Hematopoietic multipotent progenitor cell treated with erythropoietin and hydrocortisone succinate and interleukin-3 and kit ligand, for 15 days (in vitro differentiated cells): ENCODE data around the gene WDR4.
"Not testable (repeated sequence)": the region's sequence is repeated elsewhere in the genome, so short reads cannot be mapped to it uniquely, and the experiment has no call there.

Source experiments
- DNase-seq: peaks from one replicate; pipeline ENCODE4 v3.0.0-alpha.2; 2015; ENCODE audit warnings: low spot score

Gene WDR4

GRCh38 chr21:42839271-42840231, 39.8 kb downstream of the WDR4 start:
- DNase-seq, result no peak

- DNase-seq, result not testable (repeated sequence)
These were observed 41.1 kb downstream of the WDR4 start for GRCh38 chr21:42838212-42838690.

DNA sequence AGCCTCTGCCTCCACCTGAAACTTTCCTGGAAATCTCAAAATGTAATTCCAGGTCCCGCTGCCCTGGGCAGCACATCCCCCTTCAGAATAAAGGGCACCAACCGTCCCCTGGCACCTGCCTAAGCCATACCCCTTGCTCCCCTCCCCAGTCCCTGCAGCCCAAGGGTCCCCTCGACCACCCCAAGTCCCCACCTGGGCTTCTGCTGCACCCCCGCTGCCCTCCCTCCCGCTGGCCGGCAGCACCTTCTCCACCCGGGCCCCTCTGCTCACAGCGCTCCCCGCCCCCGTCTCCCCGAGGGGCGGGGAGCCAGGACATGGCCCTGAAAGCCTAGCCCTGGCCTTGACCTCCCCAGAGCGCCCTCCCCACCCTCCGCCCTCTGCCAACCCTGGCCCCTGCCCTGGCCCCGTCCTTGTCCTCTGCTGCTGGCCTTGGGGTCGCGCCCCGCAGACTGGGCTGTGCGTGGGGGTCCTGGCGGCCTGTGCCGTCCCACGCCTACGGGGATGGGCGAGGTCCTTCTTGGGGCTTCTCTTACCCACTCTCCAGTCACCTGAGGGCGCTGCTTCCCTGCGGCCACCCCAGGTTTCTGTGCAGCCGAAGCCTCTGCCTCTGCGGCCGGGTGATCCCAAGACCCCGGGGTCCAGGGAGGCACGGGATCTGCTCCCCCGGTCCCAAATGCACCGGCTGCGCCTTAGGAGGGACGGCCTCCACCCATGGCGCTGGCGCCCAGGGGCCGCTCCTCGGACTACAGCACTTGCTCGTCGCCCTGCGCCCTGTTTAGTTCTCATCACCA, 41.7 kb downstream of the WDR4 start:
- no peak for DNase-seq

GRCh38 chr21:42836767-42837301, 42.5 kb downstream of the WDR4 start:
- DNase-seq, result no peak

DNA sequence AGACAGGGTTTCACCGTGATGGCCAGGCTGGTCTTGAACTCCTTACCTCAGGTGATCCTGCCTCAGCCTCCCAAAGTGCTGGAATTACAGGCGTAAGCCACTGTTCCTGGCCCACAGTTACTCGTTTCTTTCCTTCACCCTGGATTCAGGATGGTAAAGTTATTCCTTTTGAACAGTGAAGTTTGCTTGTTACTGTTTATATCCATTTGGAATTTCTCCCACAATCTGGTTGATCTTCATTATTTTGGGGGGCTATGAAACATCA, 43.0 kb downstream of the WDR4 start:
- no peak for DNase-seq

DNA sequence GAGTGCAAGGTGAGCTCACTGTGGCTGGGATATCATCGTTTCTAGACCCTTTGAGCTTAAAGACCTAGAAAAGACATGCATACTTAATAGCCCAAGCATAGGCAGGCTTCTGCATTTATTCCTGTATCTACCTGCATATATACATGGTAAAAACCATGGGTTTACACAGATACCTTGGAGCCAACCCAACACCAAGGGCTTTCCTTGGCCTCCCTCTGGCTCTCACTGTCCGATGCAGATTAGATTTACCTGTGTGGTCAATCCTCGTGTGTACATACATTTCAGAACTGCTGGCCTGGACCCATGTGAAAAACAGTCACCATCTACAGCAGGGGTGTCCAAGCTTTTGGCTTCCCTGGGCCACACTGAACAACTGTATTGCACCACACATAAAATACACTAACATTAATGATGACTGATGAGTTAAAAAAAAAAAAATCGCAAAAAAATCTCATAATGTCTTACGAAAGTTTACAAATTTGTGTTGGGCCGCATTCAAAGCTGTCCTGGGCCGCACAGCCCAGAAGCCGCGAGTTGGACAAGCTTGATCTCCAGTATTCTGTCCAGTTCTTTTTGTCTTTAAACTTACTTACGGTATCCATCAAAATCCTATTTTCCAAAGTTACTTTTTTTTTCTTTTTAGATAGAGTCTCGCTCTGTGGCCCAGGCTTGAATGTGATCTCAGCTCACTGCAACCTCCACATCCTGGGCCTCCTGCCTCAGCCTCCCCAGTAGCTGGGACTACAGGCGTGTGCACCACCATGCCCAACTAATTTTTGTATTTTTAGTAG, 43.5 kb downstream of the WDR4 start:
- DNase-seq, result no peak

DNA sequence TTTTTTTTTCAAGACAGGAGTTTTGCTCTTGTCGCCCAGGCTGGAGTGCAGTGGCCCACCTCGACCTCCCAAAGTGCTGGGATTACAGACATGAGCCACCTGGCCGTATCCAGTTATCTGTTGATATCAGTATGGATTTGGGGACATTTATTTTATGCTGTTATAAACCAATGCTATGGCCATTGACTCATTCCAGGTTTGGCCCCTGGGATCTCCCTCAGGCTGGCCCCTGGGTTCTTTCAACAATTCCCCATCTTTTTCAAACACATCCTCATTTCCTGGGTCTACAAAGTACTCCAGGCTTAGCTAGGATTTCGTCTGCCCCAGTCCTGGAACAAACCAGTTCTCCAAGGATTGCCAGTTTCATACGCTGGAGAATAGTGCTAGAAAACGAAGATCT, 44.1 kb downstream of the WDR4 start:
- DNase-seq, result no peak

DNA sequence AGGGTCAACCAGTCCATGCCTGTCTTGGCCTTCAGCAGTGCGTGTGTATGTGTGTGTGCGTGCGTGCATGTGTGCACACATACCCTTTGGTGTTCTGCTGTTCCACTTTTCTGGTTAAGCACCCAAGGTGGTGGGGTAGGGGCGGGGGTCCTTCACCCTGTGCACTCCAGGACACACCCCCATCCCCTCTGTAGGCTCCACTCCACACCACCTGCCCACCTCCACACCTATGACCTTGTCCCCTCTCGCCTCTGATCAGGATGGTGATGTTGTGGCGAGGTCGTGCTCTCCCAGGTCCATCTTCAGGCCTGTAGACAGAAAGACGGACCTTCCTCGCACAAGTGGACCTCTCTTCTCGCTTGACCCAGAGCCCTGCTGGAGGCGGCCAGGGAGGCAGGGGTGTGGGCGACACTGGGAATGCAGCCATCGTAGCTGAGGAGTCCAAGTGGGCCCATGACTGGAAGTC, 44.6 kb downstream of the WDR4 start:
- no peak for DNase-seq

DNA sequence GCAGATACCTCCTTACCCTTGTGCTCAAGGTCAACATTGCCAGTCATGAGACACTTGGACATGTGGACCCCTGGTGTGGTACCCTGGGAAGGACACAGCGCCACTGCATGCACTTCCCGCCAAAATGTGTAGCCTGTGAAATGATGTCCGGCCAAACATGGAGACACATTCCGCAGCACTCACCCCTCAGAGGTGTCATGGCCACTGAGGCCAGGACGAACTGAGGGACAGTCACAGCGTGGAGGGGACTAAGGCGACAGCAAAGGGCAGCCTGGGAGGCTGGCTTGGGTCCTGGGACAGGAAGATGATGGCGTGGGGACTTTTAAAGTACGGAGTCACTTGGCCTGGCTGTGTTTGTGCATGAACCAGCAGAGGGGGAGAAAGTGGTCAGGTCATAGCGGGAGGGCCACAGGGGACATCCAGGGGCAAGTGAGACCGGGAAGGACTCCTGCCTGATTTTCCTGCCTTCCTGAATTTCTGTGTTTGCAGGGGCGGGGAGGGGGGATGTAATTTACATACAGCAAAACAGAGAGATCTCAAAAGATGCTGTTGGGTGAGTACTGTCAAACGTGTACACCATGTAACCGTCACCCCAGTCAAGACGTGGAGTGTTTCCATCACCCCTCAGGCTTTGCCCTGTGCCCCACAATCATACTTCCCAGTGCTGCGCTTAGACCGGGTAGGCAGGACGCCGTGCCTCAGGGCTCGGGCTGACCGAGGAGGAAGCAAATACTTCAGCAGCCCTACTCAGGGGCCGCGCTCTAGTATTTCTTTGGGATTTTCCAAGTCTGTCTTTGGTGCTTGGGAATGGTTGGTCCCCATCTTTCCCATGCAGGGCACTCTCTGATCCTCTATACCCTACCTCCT, 45.2 kb downstream of the WDR4 start:
- DNase-seq, result no peak

DNA sequence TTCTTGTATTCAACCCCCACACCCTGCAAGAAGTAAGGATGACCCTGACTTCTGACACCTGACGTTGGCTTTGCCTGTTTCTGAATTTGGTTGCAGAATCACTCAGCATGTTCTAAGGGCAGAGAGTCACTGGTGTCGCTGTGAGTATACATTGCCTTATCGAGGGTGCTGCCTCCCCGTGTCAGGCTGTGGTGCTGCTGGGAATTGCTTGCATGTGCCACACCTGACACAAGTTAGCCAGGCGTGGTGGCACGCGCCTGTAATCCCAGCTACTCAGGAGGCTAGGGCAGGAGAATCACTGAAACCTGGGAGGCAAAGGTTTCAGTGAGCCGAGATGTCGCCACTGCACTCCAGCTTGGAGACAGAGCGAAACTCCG, 45.9 kb downstream of the WDR4 start:
- DNase-seq, result no peak

DNA sequence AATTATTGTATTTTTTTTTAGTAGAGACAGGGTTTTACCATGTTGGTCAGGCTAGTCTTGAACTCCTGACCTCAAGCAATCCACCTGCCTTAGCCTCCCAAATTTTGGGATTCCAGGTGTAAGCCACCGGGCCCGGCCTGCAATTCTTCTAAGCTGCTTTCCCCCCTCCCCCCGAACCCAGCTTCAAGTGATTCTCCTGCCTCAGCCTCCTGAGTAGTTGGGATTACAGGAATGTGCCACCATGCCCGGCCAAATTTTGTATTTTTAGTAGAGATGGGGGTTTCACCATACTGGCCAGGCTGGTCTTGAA, 47.1 kb downstream of the WDR4 start:
- DNase-seq, result not testable (repeated sequence)

- DNase-seq, result no peak
These were observed 48.6 kb downstream of the WDR4 start for GRCh38 chr21:42830456-42831455.

GRCh38 chr21:42829954-42830353, 49.4 kb downstream of the WDR4 start:
- DNase-seq, result no peak

GRCh38 chr21:42829417-42829816, 49.9 kb downstream of the WDR4 start:
- no peak for DNase-seq

GRCh38 chr21:42827588-42827987, 51.8 kb downstream of the WDR4 start:
- DNase-seq, result no peak

DNA sequence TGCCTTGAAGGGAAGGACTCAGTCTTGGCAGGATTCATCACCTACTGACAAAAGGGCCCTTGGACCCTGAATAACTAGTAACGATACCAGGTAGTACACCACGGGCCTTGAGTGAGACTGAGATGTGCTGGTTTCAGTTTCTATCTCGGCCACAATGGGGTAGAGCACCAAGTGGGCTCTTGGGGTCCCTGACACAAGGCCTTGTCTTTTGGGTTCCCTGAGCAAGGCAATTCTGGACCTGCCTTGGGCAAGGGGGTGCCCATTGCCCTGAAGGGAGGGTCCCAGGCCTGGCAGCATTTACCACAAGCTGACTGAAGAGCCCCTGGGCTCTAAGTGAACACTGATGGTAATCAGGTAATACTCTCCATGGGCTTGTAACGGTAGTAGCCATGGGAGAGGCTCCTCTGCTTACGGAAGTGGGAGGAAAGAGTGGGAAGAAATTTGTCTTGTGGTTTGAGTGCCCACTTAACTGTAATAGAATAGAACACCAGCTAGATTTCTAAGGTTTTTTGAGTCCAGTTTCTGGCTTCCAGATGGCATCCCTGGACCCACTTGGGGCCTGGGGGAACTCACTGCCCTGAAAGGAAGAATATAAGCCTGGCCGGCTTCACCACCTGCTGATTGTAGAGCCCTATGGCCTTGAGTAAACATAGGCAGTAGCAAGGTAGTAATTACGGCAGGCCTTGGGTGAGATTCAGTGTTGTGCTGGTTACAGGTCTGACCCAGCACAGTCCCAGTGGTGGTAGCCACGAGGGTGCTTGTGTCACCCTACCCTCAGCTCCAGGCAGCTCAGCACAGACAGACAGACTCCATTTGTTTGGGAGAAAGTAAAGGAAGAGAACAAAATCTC, 58.5 kb downstream of the WDR4 start:
- DNase-seq, result no peak

DNA sequence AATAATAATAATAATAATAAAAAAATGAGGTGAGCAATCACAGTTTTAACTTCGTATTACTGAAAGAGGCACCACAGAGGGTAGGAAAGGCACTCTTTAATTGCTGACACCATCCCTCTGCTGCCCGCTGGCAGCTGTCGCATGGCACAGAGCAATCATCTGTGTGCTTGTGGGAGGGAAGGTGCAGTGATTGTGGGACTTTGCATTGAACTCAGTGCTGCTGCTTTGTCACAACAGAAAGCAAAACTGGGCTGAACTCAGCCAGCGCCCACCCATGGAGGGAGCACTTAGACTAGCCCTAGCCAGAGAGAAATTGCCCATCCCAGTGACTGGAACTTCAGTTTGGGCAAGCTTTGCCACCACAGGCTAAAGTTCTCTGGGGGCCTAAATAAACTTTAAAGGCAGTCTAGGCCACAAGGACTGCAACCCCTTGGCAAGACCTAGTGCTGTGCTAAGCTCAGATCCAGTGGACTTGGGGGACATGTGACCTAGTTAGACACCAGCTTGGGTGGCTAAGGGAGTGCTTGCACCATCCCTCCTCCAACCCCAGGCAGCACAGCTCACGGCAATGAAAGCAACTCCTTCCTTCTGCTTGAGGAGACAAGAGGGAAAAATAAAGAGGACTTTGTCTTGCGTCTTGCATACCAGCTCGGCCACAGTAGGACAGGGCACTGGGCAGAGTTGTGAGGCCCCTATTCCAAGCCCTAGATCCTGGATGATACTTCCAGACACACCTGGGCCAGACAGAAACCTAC, 59.3 kb downstream of the WDR4 start:
- no peak for DNase-seq

DNA sequence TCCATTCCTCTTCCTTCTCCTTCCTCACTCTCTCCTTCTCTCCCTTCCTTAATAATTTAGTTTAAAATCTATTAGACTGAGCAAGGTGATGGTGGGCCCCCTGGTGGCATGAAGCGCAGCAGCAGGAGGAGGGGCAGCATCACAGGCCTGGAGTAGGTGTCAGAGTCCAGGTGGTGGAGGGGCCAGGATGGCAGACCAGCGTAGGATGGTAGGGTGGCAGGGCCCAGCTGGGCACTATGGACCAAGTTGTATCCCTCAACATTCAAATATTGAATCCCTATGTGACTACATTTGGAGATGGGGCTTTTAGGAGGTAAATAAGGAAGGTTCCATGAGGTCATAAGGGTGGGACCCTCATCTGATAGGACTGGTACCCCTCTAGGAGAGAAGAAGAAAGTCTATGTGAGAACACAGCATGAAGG, 61.0 kb downstream of the WDR4 start:
- DNase-seq, result peak; percentile 38
